Left ventricle myocardium superior (tissue), 1 donor: Measurements from ENCODE around the gene PTPRN2. TPM values are rescaled to one million over a fixed set of nuclear protein-coding genes. Genes with fewer than 3 reads are reported as not detected.
"Not testable (repeated sequence)": the region's sequence is repeated elsewhere in the genome, so short reads cannot be mapped to it uniquely, and the experiment has no call there.

Source experiments
- ATAC-seq: fragments of 200-7000 bp; cut with Tn5 transposase; one replicate; pipeline ENCODE4 v1.9.1; 2020; ENCODE audit warnings: mild to moderate bottlenecking, moderate library complexity
- DNase-seq: peaks from one replicate; pipeline ENCODE4 v3.0.0-alpha.2; 2020
- intact Hi-C: fragments of 100-400 bp; cut with micrococcal nuclease; formaldehyde crosslinking; loops from one replicate; pipeline ENCODE4 v1.11.0; 2022
- total RNA-seq: library from RNA; stranded (reverse); fragmentation: NEBNext Ultra II Directional; extraction: Animal tissue kit (Norgen Biotek cat#: 25700); gene quantifications from one replicate; pipeline ENCODE4 v1.2.1, GENCODE V29; 2021
- donor health status: DM: no; HTN: yes; CAD: no; lungs with severe emphysema.

The PTPRN2 gene
- total RNA-seq, 1 donor from 2014 or later = 1.3 TPM

- ATAC-seq (no peak), DNase-seq (peak; percentile 6)
- intact Hi-C loops = no loop called here
Measured at GRCh38 chr7:158357106-158357897, 230.3 kb downstream of the PTPRN2 start.

DNA sequence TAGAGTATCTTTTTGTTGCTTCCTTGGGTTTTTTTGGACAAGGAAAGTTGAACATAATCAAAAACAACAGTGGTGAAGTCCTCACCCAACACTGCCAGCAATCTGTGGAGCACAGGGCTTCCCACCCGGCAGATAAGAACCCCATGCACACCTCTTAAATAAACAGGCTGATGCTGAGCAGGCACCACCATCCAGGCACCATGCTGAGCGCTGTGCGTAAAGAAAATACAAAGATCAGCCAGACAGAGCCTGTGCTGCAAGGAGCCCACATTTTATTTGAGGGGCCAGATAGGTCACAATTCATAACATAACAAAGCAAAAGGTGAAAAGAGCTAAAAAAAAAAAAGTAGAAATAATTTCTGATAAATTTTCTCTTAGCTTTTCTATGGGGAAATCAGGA lies 231.2 kb downstream of the PTPRN2 start:
- intact Hi-C loops = no loop called here
- DNase-seq (peak; percentile 1), ATAC-seq (no peak)

- intact Hi-C loops = no loop called here
- ATAC-seq (no peak), DNase-seq (peak; percentile 15)
Measured at GRCh38 chr7:158355456-158356065, 232.1 kb downstream of the PTPRN2 start.

GRCh38 chr7:158354861-158355260 lies 232.8 kb downstream of the PTPRN2 start:
- no peak for ATAC-seq
- intact Hi-C loops = no loop called here

GRCh38 chr7:158353606-158354570 lies 233.7 kb downstream of the PTPRN2 start:
- DNase-seq (peak; percentile 1), ATAC-seq (no peak)
- intact Hi-C loops = no loop called here

More at GRCh38 chr7:158354861-158355260, 232.8 kb downstream of the PTPRN2 start:
- DNase-seq = no peak

GRCh38 chr7:158351899-158352729 lies 235.5 kb downstream of the PTPRN2 start:
- DNase-seq, intact Hi-C loops, ATAC-seq: not testable (repeated sequence)

GRCh38 chr7:158351481-158351880 lies 236.1 kb downstream of the PTPRN2 start:
- no peak for DNase-seq
- no peak for ATAC-seq
- intact Hi-C loops = no loop called here

DNA sequence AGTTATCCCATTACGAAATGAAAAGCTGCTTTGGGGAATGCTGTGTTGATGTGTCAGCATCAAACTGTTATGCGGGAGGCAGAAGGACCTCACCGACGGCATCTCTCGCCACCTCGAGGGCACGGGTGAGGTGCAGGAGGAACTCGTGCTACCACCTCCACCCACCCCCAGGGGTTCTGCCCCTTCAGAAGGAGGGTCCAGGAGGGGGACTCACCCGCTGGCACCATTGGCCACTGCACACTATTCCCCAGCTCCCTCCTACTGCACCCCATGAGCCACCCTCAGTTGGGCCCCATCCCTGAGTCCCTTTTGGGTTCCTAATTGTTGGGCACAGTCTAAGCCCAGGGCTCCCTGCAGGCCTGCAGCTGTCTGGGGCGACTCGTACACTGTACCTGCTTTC lies 236.6 kb downstream of the PTPRN2 start:
- intact Hi-C loops = no loop called here
- ATAC-seq (no peak), DNase-seq (no peak)

DNA sequence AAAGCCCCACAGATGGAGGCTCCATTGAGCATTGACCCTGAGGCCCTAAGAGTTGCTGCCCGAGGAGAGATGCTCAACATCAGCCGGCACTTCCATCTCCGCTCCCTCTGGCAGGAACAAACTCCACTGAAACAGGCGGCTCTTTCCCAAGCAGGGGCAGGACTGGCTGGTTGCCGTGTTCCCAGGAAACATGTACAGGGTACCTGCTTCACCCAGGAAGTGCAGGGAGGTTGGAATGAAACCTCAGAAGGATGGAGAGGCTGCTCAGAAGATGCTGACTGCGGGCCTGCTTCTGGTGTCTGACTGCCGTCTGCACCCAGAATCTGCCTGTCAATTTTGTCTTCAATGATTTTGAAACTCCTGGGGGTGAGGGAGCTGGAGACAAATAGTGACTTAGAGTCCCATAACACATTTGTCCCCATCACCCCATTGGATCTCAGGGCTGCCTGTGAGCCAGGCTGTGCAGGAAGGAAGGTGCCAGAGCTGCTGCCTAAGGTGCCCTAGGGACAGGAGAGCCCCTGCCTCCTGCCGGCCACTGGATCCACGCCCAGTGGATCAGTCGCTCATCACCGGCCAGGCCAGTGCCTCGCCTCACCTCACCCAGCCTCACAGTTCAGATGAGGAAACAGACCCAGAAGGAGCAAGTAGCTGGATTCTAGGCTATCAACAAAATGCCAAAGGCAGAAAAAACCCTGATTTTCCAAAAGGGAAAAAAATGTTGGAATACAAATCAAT lies 237.3 kb downstream of the PTPRN2 start:
- ATAC-seq (no peak), DNase-seq (no peak)
- intact Hi-C loops = no loop called here

DNA sequence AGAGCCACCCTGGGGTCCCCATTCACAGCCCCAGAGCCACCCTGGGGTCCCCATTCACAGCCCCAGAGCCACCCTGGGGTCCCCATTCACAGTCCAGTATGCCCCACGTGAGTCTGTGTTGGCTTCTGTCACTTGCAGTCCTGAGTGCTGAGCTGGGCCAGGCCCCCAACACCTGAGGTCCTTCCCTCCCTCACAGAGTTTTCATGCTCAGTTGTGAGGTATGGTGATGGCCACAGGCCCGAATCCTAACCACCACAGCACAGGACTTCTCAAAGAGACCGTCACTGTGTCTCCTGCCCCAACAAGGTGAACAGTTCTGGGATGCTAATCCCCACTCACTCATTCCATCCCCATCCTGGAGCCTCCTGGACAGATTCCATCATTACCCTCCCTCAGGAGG lies 239.2 kb downstream of the PTPRN2 start:
- no peak for ATAC-seq
- DNase-seq = no peak
- intact Hi-C loops = no loop called here

DNA sequence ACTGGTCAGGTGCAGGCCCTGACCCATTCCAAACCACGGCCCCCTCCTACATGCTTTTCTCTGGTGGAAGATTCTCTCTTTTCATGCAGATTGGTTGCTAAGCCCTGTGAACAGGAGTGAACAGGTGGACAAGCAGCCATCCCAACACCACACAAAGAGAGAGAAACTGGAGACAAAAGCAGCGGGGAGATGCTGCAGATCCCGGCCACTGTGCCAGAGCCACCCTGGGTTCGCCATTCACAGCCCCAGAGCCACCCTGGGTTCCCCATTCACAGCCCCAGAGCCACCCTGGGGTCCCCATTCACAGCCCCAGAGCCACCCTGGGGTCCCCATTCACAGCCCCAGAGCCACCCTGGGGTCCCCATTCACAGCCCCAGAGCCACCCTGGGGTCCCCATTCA lies 239.6 kb downstream of the PTPRN2 start:
- DNase-seq, ATAC-seq, intact Hi-C loops: not testable (repeated sequence)

GRCh38 chr7:158345731-158346130 lies 241.9 kb downstream of the PTPRN2 start:
- DNase-seq (no peak), ATAC-seq (no peak)
- intact Hi-C loops = no loop called here

DNA sequence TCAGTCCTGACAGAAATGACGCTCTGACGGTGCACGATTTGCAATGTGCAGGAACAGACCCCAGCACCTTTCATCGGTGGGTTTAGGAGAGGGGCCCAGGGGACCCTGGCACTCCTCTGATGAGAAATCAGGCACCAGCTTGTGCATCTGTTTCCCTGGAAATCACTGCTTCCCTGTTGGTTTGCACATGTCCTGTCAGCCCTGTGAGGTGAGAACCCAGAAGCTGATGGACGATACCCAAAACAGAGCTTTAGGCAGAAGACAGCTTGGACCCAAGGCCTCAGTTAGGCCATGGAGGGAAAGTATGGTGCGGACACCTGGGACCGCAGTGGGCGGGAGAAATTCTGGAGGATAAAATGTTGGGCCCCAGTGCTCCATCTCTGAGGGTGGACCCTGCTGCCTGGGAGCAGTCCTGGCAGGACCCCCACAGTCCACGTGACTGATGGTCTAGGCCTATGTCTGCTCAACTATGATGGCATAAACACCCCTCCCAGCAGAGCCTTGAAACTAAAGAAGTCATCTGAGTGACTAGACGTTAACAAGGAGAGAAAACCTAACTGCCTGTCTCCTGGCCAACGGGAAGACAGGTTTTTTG lies 242.8 kb downstream of the PTPRN2 start:
- intact Hi-C loops = no loop called here
- DNase-seq (no peak), ATAC-seq (no peak)

DNA sequence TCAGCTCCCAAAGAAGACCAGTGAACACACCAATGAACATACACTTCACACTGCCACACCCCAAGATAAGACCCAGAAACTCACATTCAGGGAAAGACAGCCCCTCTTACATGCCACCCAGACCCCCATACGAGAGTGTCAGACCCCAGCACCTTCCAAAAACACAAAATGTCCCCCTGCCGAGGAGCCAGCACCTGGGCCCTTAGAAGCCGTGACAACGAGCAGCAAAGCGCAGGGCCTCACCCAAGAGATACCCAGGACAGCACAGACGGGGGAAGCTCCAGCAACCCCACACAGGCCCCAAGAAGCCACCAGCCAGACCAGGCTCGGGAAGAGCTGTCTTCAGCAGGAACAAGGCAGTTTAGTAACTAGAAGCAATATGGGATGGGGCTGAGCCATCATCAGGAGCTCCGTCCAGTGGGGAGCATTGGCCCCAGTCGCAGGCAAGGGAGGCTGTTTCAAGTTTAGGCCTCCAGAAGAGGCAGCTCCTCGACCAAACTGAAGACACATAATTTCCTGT lies 243.6 kb downstream of the PTPRN2 start:
- intact Hi-C loops = no loop called here
- no peak for ATAC-seq
- DNase-seq = no peak

DNA sequence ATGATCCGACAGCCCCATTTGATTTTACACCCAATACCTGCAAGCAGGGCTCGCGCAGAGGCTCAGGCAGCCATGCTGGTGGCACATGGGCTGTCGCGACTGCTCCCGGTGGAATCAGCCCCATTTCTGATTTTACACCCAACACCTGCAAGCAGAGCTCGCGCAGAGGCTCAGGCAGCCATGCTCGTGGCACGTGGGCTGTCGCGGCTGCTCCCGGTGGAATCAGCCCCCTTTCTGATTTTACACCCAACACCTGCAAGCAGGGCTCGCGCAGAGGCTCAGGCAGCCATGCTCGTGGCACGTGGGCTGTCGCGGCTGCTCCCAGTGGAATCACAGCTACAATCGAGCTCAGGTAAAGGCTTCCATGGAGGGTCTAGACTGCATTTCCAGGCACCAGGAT lies 244.1 kb downstream of the PTPRN2 start:
- DNase-seq = no peak
- no peak for ATAC-seq
- intact Hi-C loops = no loop called here

GRCh38 chr7:158341097-158341496 lies 246.5 kb downstream of the PTPRN2 start:
- intact Hi-C loops, ATAC-seq, DNase-seq: not testable (repeated sequence)

GRCh38 chr7:158336952-158337351 lies 250.7 kb downstream of the PTPRN2 start:
- intact Hi-C loops, DNase-seq, ATAC-seq: not testable (repeated sequence)
